DND-41 (cell line): Measurements from ENCODE around the gene DCC.

Experiments
- EZH2 ChIP-seq: IDR thresholded peaks from 3 replicates; pipeline ENCODE4 v1.6.1; 2012; ENCODE audit warnings: borderline replicate concordance, low read depth, mild to moderate bottlenecking, moderate library complexity, low read length, inconsistent platforms; ENCODE audit not compliant: severe bottlenecking
- TF ChIP-seq, protein P1 (sequence below): IDR thresholded peaks from 2 replicates; pipeline ENCODE4 v1.5.1; 2012; ENCODE audit warnings: borderline replicate concordance, low read length, moderate library complexity, mild to moderate bottlenecking; ENCODE audit not compliant: poor library complexity, severe bottlenecking; ENCODE audit errors: extremely low read depth

- TF ChIP-seq, protein P1, sequence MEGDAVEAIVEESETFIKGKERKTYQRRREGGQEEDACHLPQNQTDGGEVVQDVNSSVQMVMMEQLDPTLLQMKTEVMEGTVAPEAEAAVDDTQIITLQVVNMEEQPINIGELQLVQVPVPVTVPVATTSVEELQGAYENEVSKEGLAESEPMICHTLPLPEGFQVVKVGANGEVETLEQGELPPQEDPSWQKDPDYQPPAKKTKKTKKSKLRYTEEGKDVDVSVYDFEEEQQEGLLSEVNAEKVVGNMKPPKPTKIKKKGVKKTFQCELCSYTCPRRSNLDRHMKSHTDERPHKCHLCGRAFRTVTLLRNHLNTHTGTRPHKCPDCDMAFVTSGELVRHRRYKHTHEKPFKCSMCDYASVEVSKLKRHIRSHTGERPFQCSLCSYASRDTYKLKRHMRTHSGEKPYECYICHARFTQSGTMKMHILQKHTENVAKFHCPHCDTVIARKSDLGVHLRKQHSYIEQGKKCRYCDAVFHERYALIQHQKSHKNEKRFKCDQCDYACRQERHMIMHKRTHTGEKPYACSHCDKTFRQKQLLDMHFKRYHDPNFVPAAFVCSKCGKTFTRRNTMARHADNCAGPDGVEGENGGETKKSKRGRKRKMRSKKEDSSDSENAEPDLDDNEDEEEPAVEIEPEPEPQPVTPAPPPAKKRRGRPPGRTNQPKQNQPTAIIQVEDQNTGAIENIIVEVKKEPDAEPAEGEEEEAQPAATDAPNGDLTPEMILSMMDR: no peak
- no peak for TF ChIP-seq EZH2
Observed at GRCh38 chr18:53541924-53542323, 1201.9 kb downstream of the DCC start.
